ENCODE data around the gene RNF150.

DNA sequence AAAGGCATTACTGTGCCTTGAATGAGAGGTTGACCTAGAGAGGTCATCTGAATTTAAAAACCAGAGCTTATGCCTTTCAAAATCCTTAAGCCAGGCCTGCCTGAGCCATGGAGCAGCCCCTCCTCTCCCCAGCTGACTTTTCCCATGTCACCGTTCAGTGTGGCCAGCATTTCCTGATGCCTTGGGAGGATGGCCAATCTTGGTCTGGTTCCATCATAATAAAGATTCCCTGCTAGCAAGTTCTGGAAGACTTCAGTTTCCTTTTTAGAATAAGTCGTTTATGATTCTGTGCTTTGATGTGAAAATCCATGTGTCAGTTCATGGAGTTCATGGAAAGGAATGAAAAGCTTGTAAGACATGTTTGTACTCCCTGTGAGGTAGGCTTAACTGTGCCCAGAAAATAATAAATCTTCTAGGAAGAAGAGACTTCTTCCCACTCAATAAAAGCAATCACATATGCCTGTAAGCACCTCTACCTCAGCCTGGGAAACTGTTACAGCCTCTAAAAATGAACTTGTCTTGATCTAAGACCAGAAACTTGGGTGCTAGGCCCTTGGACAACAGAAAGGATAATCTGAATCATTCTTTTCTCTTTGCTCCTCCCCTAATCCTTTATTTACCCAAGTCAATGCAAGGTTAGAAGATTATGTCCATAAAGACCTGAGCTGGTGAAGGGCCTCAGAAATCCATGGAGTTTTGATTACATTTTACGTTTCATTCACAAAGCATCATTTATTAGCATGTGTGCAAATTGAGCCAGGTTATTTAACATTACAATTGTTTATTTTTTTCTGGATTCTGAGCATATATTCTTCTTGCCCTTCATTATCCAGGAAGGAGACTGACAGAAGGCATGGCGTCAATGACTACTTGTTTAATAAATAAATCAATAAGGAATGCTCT is 293.1 kb downstream of the RNF150 start:
- TF ChIP-seq CTCF (IDR thresholded peaks at IDR 0.05; ENCODE audit: poor library complexity, severe bottlenecking), result no peak
- no peak for TF ChIP-seq TAF1 (IDR thresholded peaks at IDR 0.05; ENCODE audit: low read depth)

Data from neural cell (in vitro differentiated cells).